Activated CD8-positive, alpha-beta memory T cell treated with anti-CD3 and anti-CD28 coated beads, Interleukin-2, amount 50 U/mL, for 48 hours (primary cell): ENCODE results near the gene PRKN.
"Not testable (repeated sequence)": the region's sequence is repeated elsewhere in the genome, so short reads cannot be mapped to it uniquely, and the experiment has no call there.

Source experiments
- DNase-seq: peaks from one replicate; pipeline ENCODE4 v3.0.0-alpha.2; 2020

PRKN gene

GRCh38 chr6:161828355-161828754 lies 899.2 kb downstream of the PRKN start:
- no peak for DNase-seq

GRCh38 chr6:161826512-161826911 lies 901.1 kb downstream of the PRKN start:
- no peak for DNase-seq

GRCh38 chr6:161822204-161822603 lies 905.4 kb downstream of the PRKN start:
- not testable (repeated sequence) for DNase-seq

GRCh38 chr6:161817881-161818280 lies 909.7 kb downstream of the PRKN start:
- no peak for DNase-seq

GRCh38 chr6:161815965-161816364 lies 911.6 kb downstream of the PRKN start:
- no peak for DNase-seq

- no peak for DNase-seq
Observed at GRCh38 chr6:161813156-161813555, 914.4 kb downstream of the PRKN start.

- no peak for DNase-seq
Observed at GRCh38 chr6:161809971-161810370, 917.6 kb downstream of the PRKN start.

GRCh38 chr6:161804838-161805237 lies 922.7 kb downstream of the PRKN start:
- no peak for DNase-seq

GRCh38 chr6:161803131-161803530 lies 924.4 kb downstream of the PRKN start:
- no peak for DNase-seq

- no peak for DNase-seq
Observed at GRCh38 chr6:161802231-161802630, 925.3 kb downstream of the PRKN start.

- DNase-seq = no peak
Observed at GRCh38 chr6:161798844-161799394, 928.6 kb downstream of the PRKN start.

GRCh38 chr6:161796681-161797080 lies 930.9 kb downstream of the PRKN start:
- no peak for DNase-seq

GRCh38 chr6:161792851-161793493 lies 934.6 kb downstream of the PRKN start:
- DNase-seq = no peak

- no peak for DNase-seq
Observed at GRCh38 chr6:161788531-161788930, 939.0 kb downstream of the PRKN start.

- DNase-seq = no peak
Observed at GRCh38 chr6:161772176-161772575, 955.4 kb downstream of the PRKN start.

- DNase-seq = no peak
Observed at GRCh38 chr6:161761966-161762365, 965.6 kb downstream of the PRKN start.

- no peak for DNase-seq
Observed at GRCh38 chr6:161755080-161755479, 972.5 kb downstream of the PRKN start.

- DNase-seq = no peak
Observed at GRCh38 chr6:161750686-161751085, 976.9 kb downstream of the PRKN start.

GRCh38 chr6:161749576-161749975 lies 978.0 kb downstream of the PRKN start:
- no peak for DNase-seq

- DNase-seq = peak; percentile 71
Observed at GRCh38 chr6:161748535-161749416, 978.8 kb downstream of the PRKN start.

GRCh38 chr6:161747506-161747905 lies 980.1 kb downstream of the PRKN start:
- DNase-seq = no peak

- DNase-seq = no peak
Observed at GRCh38 chr6:161745594-161746141, 981.9 kb downstream of the PRKN start.

- no peak for DNase-seq
Observed at GRCh38 chr6:161745128-161745527, 982.4 kb downstream of the PRKN start.
